NCI-H510A (cell line): Measurements from ENCODE around the gene CHD8.
"Not testable (repeated sequence)": the region's sequence is repeated elsewhere in the genome, so short reads cannot be mapped to it uniquely, and the experiment has no call there.

ENCODE experiments used
- DNase-seq: peaks from one replicate; lab custom pipeline; 2025; lab: John Stamatoyannopoulos, UW

The CHD8 gene

GRCh38 chr14:21372814-21373213 lies 83.1 kb downstream of the CHD8 start:
- DNase-seq, result not testable (repeated sequence)

- no peak for DNase-seq
These were observed 85.8 kb downstream of the CHD8 start for GRCh38 chr14:21369949-21370679.

GRCh38 chr14:21367582-21368144 lies 88.3 kb downstream of the CHD8 start:
- no peak for DNase-seq

GRCh38 chr14:21356511-21356910 lies 99.4 kb downstream of the CHD8 start:
- DNase-seq, result no peak

GRCh38 chr14:21352587-21352986 lies 103.3 kb downstream of the CHD8 start:
- no peak for DNase-seq

- DNase-seq, result no peak
These were observed 105.4 kb downstream of the CHD8 start for GRCh38 chr14:21350539-21350938.

GRCh38 chr14:21347201-21347600 lies 108.7 kb downstream of the CHD8 start:
- DNase-seq, result no peak

- DNase-seq, result no peak
These were observed 109.3 kb downstream of the CHD8 start for GRCh38 chr14:21346532-21347135.

- no peak for DNase-seq
These were observed 112.7 kb downstream of the CHD8 start for GRCh38 chr14:21343035-21343794.
